Mucosa of rectum (tissue), 2 donors: ENCODE results near the gene LINGO3.
A peak's percentile ranks its signal among the peaks of the same experiment; 100 is the strongest.

ENCODE experiments used
- H3K27ac ChIP-seq, 2 donors: one replicate each; pipeline ENCODE4 v1.7.0; 2013; ENCODE audit warnings: inconsistent platforms in 2 of 2, low read depth in 2 of 2, low read length in 2 of 2
- H3K27me3 ChIP-seq, 2 donors: one replicate each; pipeline ENCODE4 v1.7.0; 2013; ENCODE audit warnings: low read length in 2 of 2; ENCODE audit not compliant: control insufficient read depth in 2 of 2, insufficient read depth in 2 of 2
- H3K36me3 ChIP-seq, 2 donors: one replicate each; pipeline ENCODE4 v1.7.0; 2013; ENCODE audit warnings: low read length in 2 of 2; ENCODE audit not compliant: control insufficient read depth in 2 of 2, insufficient read depth in 2 of 2
- H3K4me1 ChIP-seq, 2 donors: one replicate each; pipeline ENCODE4 v1.7.0; 2013; ENCODE audit warnings: low read length in 2 of 2, mild to moderate bottlenecking in 1 of 2; ENCODE audit not compliant: control insufficient read depth in 2 of 2, insufficient read depth in 2 of 2
- H3K4me3 ChIP-seq, 2 donors: one replicate each; pipeline ENCODE4 v1.7.0; 2013; ENCODE audit warnings: low read length in 2 of 2
- H3K9ac ChIP-seq, 2 donors: one replicate each; pipeline ENCODE4 v1.7.0; 2013; ENCODE audit warnings: low read length in 2 of 2, low read depth in 1 of 2, mild to moderate bottlenecking in 1 of 2
- H3K9me3 ChIP-seq, 2 donors: one replicate each; pipeline ENCODE4 v1.7.0; 2013; ENCODE audit warnings: low read length in 2 of 2; ENCODE audit not compliant: control insufficient read depth in 2 of 2
- donor health status: healthy.
- donor health status: Normal muscosa, but diverticular disease.

The LINGO3 gene

DNA sequence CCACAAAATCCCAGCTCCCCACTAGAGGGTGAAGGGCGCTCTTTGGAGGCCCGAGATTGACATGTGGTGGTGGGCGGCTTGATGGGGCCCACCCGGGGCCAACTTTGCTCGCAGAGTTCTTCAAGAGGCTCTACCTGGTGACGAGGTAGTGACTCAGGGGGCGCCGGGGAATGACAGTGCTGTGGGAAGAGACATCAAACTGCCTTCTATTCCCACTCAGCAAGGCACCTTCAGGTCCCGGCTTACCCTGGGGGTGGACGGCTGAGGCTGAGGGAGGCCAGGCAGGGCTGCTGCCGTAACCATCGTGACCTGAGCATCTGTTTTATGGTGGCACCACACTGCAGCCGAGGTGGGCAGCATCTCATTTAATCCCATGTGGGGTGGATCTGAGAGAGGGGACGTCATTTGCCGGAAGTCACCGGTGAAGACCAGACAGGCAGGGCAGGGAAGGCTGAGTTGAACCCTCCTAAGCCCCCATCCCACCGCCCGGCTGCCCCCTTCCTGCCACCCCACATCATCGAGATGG, 1.6 kb downstream of the LINGO3 start:
- no peak overlapping the region for H3K4me3 ChIP-seq
- no peaks in the 10 kb centered on the region for H3K36me3 ChIP-seq
- no peak overlapping the region for H3K9ac ChIP-seq
- no peaks in the 10 kb centered on the region for H3K9me3 ChIP-seq
- H3K27me3 ChIP-seq: peaks cover 28 to 43% of the 10 kb centered on the region in 2 donors
- H3K27ac ChIP-seq: no peak overlapping the region
- peaks cover 2 to 7% of the 10 kb centered on the region in 2 donors for H3K4me1 ChIP-seq

DNA sequence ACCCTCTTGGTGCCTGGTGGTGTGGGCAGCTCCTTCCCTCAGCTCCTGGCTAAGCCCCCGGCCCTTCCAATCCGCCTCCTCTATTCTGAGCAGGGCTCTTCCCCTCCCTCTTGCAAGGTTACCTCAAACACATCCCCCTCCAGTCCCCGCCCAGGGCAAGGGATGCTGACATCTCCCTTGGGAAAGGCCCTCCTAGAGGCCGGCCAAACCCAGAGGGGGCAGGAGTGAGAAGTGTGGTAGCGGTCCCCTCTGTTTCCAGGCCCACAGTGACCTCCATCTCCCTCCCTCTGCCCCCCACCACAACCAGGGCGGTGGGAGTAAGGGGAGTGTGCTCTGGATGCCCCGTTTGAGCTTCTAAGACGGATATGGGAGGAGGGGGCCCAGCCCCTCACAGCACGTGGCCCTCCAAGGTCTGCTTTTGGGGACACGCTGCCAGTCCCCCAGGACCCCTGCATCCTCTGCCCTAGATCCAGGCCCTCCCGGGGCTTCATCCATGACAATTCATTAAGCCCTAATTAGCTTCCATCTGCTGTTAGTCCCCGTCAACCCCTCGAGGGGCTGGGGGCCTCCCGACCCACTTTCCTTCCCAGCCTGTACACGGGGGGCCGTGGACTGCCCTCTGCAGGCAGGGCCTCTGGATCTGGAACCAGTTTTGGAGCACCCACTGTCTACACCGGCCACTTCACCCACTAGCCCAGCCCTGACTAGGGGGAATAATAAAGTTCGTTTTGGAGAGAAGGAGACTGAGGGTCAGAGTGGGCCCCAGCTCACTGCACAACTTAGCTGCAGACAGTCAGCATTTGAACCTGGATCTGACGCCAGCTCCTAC, 2.3 kb downstream of the LINGO3 start:
- H3K9me3 ChIP-seq: no peaks in the 10 kb centered on the region
- peaks cover 2 to 7% of the 10 kb centered on the region in 2 donors for H3K4me1 ChIP-seq
- peaks cover 28 to 43% of the 10 kb centered on the region in 2 donors for H3K27me3 ChIP-seq
- H3K36me3 ChIP-seq: no peaks in the 10 kb centered on the region
- no peak overlapping the region for H3K27ac ChIP-seq
- no peak overlapping the region for H3K4me3 ChIP-seq
- no peak overlapping the region for H3K9ac ChIP-seq

DNA sequence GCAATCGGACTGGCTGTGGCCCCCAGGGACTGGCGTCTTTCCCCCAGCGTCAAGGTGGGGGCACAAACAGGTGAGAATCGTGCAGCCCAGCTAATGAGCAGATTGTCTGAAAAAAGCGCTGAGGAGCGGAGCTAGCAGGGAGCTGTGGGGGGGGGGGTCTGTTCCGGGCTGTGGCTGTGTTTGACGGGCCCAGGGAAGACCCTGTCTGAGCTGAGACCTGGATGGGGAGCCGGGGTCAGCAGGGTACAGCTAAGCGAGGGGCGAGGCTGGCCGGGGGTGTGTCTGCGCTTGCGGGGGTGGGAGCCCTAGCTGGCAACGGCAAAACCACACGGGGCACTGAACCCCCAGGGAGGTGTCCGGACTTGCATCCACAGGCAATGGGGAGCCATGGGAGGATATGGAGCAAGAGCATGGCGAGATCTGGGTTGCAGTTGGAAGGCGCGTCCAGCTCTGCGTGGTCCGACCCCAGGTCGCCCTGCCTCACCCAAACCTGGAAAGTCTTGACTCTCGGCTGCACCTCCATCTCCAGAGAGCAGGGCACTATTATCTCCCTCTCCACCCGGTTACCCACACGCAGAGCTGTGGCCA, 4.6 kb downstream of the LINGO3 start:
- Histone ChIP-seq H3K9me3 (no peaks in the 10 kb centered on the region), H3K9ac (no peak overlapping the region), H3K4me3 (no peak overlapping the region), H3K27ac (no peak overlapping the region), H3K4me1 (peaks cover 2 to 7% of the 10 kb centered on the region in 2 donors), H3K27me3 (peaks cover 17 to 35% of the 10 kb centered on the region in 2 donors), H3K36me3 (no peaks in the 10 kb centered on the region)

DNA sequence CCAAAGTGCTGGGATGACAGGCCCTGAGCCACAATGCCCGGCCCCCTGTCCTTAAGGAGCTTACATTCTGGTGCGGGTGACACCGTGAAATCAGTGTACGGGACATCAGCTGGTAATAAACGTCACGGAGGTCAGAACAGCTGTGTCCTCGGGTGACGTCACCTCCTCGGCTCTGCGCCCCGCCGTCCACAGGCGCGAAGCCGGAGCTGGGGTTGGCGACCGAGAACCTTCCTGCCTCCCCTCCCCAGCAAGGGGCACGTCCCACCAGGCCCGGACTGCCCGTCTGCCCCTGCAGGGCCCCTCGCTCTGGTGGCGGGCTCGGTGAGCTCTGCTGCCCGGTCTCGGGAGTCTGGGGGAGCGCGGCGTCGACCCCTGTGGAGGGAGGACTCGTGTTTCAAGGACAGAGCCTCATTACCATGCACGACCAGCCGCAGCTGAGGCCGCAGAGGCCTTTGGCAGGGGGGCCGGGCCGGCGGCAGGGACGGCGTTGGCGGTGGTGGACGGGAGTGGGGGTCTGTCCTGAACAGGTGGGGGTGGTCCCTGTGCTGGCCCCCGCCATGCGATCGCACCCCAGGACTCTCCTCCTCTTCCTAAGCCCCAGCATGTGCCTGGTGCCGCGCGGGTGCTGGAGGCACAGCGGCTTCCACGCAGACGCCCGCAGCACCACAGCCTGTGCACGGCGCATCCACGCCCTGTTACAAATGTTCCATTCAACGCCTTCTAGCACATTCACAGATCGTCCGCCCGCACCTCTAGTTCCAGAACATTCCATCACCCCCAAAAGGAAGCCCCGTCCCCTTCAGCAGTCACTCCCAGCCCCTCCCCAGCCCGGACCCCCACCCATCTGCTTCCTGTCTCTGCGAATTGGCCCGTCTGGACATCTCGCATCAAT, 5.4 kb downstream of the LINGO3 start:
- no peak overlapping the region for H3K9ac ChIP-seq
- peaks cover 15 to 32% of the 10 kb centered on the region in 2 donors for H3K27me3 ChIP-seq
- no peak overlapping the region for H3K27ac ChIP-seq
- H3K9me3 ChIP-seq: no peaks in the 10 kb centered on the region
- no peaks in the 10 kb centered on the region for H3K36me3 ChIP-seq
- H3K4me1 ChIP-seq: peaks cover 2 to 7% of the 10 kb centered on the region in 2 donors
- H3K4me3 ChIP-seq: no peak overlapping the region

DNA sequence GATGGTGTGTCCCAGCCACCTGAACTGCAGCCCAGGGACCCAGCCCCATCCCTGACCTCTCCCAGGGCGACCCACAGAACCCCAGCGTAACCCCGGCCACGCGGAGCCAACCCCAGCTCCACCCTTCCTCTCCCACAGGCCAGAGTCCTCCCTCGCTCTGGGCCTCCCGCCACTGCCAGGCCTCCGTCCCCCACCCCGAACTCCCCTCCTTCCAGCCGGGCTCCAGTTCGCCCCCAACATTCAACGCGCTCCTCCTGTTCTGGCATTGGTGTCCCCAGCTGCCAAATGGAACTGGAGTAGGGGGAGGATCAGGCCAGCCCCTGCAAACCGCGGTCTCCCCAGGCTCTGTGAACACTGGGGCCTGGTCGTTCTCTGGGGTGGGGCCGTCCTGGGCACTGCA, 7.4 kb downstream of the LINGO3 start:
- H3K4me3 ChIP-seq: no peak overlapping the region

DNA sequence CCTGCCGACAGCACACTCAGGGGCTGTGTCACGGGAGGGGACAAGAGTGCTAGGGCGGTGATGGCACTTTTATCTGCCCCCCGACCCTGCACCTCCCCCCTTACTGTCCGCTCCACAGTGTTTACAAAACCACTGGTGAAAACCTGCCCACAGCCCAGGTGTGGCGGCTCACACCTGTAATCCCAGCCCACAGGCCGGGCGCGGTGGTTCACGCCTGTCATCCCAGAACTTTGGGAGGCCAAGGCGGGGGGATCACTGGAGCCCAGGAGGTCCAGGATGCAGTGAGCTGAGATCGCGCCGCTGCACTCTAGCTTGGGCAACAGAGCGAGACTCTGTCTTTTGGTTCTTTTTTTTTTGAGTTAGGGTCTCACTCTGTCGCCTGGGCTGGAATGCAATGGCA, 11.8 kb downstream of the LINGO3 start:
- Histone ChIP-seq H3K4me3 (no peak overlapping the region), H3K36me3 (no peaks in the 10 kb centered on the region), H3K9me3 (no peaks in the 10 kb centered on the region), H3K9ac (no peak overlapping the region), H3K4me1 (peaks cover 0 to 8% of the 10 kb centered on the region in 2 donors), H3K27ac (no peak overlapping the region), H3K27me3 (peaks cover 13 to 28% of the 10 kb centered on the region in 2 donors)

More for the DNA sequence above, 7.4 kb downstream of the LINGO3 start:
- peaks cover 2 to 7% of the 10 kb centered on the region in 2 donors for H3K4me1 ChIP-seq
- no peak overlapping the region for H3K9ac ChIP-seq
- no peak overlapping the region for H3K27ac ChIP-seq
- peaks cover 10 to 21% of the 10 kb centered on the region in 2 donors for H3K27me3 ChIP-seq
- H3K9me3 ChIP-seq: no peaks in the 10 kb centered on the region
- no peaks in the 10 kb centered on the region for H3K36me3 ChIP-seq

DNA sequence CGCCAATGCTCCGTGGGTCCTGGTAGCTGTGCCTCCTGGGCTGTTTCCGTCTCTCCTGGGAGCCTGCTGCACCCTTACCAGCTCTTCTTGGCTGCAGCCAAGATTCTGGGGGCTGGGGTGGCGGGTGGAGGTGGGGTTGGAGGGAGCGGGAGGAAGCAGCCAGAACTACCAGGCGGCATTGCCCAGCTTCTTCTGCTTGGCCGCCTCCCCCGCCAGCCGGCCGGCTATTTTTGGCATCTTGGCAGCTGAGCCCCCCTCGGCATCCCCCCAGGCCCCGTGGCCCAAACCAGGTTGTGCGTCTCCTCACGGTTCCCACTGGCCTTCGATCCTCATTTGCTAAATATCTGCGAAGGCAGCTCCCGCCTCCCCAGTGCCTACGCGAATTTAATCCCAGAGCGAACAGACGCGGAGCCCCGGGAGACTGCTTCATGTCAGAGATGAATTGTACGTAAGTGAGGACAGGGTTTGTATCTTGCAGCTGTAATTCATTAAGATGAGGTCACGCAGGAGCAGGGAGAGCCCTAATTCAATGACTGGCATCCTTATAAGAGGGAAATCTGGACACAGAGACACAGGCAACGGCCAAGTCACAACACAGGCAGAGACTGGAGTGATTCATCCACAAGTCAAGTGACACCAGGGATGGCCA, 13.1 kb downstream of the LINGO3 start:
- Histone ChIP-seq H3K4me3 (no peak overlapping the region), H3K27ac (no peak overlapping the region), H3K4me1 (peaks cover 0 to 12% of the 10 kb centered on the region in 2 donors), H3K36me3 (no peaks in the 10 kb centered on the region), H3K9ac (no peak overlapping the region), H3K9me3 (no peaks in the 10 kb centered on the region), H3K27me3 (peaks cover 15 to 37% of the 10 kb centered on the region in 2 donors)

DNA sequence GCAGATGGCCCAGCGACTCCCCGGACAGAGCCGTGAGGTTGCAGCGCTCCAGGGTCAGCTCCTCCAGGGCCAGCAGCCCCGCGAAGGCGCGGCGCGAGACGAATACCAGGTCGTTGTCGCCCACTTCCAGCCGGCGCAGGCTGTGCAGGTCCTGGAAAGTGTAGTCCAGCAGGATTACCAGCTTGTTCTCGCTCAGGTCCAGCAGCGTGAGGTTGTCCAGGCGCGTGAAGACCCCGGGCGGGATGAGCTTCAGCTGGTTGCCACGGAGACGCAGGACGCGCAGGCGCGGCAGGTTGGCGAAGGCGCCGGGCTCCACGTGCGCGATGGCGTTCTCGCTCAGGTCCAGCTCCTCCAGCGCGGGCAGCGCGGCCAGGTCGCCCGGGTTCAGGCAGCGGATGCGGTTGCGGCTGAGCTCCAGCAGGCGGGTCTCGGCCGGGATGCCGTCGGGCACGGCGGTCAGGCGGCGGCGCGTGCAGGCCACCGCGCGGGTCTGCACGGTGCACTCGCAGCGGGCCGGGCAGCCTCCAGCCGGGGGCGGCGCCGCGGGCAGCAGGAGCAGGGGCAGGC, 16.7 kb downstream of the LINGO3 start:
- Histone ChIP-seq H3K36me3 (no peaks in the 10 kb centered on the region), H3K9me3 (no peaks in the 10 kb centered on the region), H3K9ac (no peak overlapping the region), H3K4me1 (peaks cover 0 to 17% of the 10 kb centered on the region in 2 donors), H3K27ac (peak overlapping the region in 1 of 2 donors; percentile 76), H3K27me3 (peaks cover 30 to 57% of the 10 kb centered on the region in 2 donors), H3K4me3 (peak overlapping the region in 1 of 2 donors; percentile 64)

DNA sequence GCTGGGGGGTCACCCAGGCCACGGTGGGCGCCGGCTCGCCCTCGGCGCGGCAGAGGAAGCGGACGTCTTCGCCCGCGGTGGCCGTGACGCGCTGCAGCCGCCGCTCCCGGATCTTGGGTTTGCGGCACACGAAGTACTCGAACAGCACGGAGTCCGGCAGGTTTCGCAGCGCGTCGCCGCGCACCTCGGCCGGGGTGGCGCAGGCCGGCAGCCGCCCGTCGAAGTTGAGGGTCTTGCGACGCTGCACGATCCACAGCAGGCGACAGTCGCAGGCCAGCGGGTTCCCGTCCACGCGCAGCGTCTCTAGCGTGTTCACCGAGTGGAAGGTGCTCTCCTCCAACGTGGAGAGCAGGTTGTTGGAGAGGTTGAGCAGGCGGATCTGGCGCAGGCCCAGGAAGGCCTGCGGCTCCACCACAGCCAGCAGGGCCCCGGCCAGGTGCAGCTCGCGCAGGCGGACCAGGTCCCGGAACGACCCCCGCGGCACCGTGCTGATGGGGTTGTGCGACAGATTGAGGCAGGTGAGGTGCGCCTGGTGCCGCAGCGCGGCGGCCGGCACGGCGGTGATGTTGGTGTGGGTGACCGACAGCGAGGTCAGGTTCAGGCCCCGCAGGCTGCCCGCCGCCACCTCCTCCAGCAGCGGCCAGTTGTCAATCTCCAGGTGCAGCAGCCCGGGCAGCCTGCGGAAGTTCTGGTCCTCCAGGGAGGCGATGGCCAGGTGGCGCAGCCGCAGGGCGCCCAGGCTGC, 17.3 kb downstream of the LINGO3 start:
- H3K27ac ChIP-seq: peak overlapping the region in 1 of 2 donors; percentile 76
- H3K9me3 ChIP-seq: no peaks in the 10 kb centered on the region
- peaks cover 0 to 17% of the 10 kb centered on the region in 2 donors for H3K4me1 ChIP-seq
- H3K27me3 ChIP-seq: peaks cover 29 to 55% of the 10 kb centered on the region in 2 donors
- no peaks in the 10 kb centered on the region for H3K36me3 ChIP-seq
- peak overlapping the region; percentile 49 to 64 for H3K4me3 ChIP-seq
- no peak overlapping the region for H3K9ac ChIP-seq
